ENCODE measurements around the gene NOTCH1.

- TF ChIP-seq ELK1 (IDR thresholded peaks at IDR 0.05; ENCODE audit: low read depth, low read length): no peak
- no peak for TF ChIP-seq CHD4 (IDR thresholded peaks at IDR 0.05; ENCODE audit: borderline replicate concordance)
- TF ChIP-seq JUN (IDR thresholded peaks at IDR 0.05): no peak
- TF ChIP-seq POLR2AphosphoS2 (conservative IDR thresholded peaks at IDR 0.05; ENCODE audit: low read length): no peak
- TF ChIP-seq CTCF (IDR thresholded peaks at IDR 0.05): no peak
- TF ChIP-seq NR3C1 (IDR thresholded peaks at IDR 0.05): no peak
- TF ChIP-seq POLR2A (IDR thresholded peaks at IDR 0.05; ENCODE audit: low read length): no peak
- TF ChIP-seq RNF2 (IDR thresholded peaks at IDR 0.05; ENCODE audit: borderline replicate concordance, low read depth): no peak
These were observed 43.7 kb downstream of the NOTCH1 start for GRCh38 chr9:136502196-136502595.
